Lower lobe of right lung (tissue), 2 donors: ENCODE measurements around the gene HDLBP. TPM values are rescaled to one million over a fixed set of nuclear protein-coding genes. Genes with fewer than 3 reads are reported as not detected.

Source experiments
- ATAC-seq, 2 donors: fragments of 200-7000 bp; cut with Tn5 transposase; one replicate each; pipeline ENCODE4 v1.9.1; 2020 to 2022; ENCODE audit warnings: mild to moderate bottlenecking in 2 of 2, moderate library complexity in 2 of 2
- DNase-seq: peaks from one replicate; pipeline ENCODE4 v3.0.0-alpha.2; 2020
- H3K27ac ChIP-seq: fragments of 200-600 bp; one replicate; pipeline ENCODE4 v1.8.0; 2022
- H3K27me3 ChIP-seq: fragments of 200-600 bp; one replicate; pipeline ENCODE4 v1.8.0; 2022; ENCODE audit warnings: low read depth
- H3K36me3 ChIP-seq: fragments of 200-600 bp; one replicate; pipeline ENCODE4 v1.8.0; 2022; ENCODE audit warnings: mild to moderate bottlenecking
- H3K4me1 ChIP-seq: fragments of 200-600 bp; one replicate; pipeline ENCODE4 v1.8.0; 2022
- H3K4me3 ChIP-seq: fragments of 200-600 bp; one replicate; pipeline ENCODE4 v1.8.0; 2022; ENCODE audit warnings: mild to moderate bottlenecking
- H3K9me3 ChIP-seq: fragments of 200-600 bp; one replicate; pipeline ENCODE4 v1.8.0; 2022
- CTCF ChIP-seq: fragments of 200-600 bp; IDR thresholded peaks from one replicate; pipeline ENCODE4 v1.8.0; 2022; ENCODE audit warnings: antibody characterized with exemption, mild to moderate bottlenecking
- intact Hi-C: fragments of 100-400 bp; cut with DNase I; formaldehyde crosslinking; loops from one replicate; pipeline ENCODE4 v1.11.0; 2022
- total RNA-seq: library from RNA; stranded (reverse); fragmentation: NEBNext Ultra II Directional; extraction: Animal tissue kit (Norgen Biotek cat#: 25700); gene quantifications from one replicate; pipeline ENCODE4 v1.2.1, GENCODE V29; 2021
- donor health status: DM: no; HTN: yes; CAD: no; lungs with severe emphysema.

HDLBP gene
- total RNA-seq, 1 donor from 2014 or later: 387 TPM

GRCh38 chr2:241358470-241358869 lies 43.0 kb upstream of the HDLBP start:
- Histone ChIP-seq H3K4me3 (peak overlapping the region; percentile 72), H3K4me1 (peaks cover 52% of the 10 kb centered on the region), H3K27ac (no peak overlapping the region), H3K27me3 (no peaks in the 10 kb centered on the region), H3K9me3 (no peaks in the 10 kb centered on the region), H3K36me3 (peaks cover 12% of the 10 kb centered on the region)
- intact Hi-C loops: no loop called here
- no peak for TF ChIP-seq CTCF
- no peak for ATAC-seq
- no peak for DNase-seq

- Histone ChIP-seq H3K4me1 (peaks cover 43% of the 10 kb centered on the region), H3K4me3 (peak overlapping the region; percentile 72), H3K9me3 (no peaks in the 10 kb centered on the region), H3K27me3 (no peaks in the 10 kb centered on the region), H3K36me3 (peaks cover 21% of the 10 kb centered on the region), H3K27ac (no peak overlapping the region)
- DNase-seq (no peak), ATAC-seq (no peak)
- intact Hi-C loops: no loop called here
- TF ChIP-seq CTCF: no peak
Measured at GRCh38 chr2:241357531-241357930, 42.1 kb upstream of the HDLBP start.

- no peak for DNase-seq
- H3K4me1 ChIP-seq: peaks cover 42% of the 10 kb centered on the region
Measured at GRCh38 chr2:241356871-241357260, 41.4 kb upstream of the HDLBP start.

GRCh38 chr2:241355983-241356870 lies 40.8 kb upstream of the HDLBP start, which contains the start of gene FARP2:
TSS of gene FARP2 (plus strand) at chr2:241356285. CDS start at chr2:241373108, 16,823 bp downstream.
- Histone ChIP-seq H3K27ac (peak within 1 kb of the TSS; percentile 89), H3K36me3 (peaks cover 34% of the 10 kb centered on the region), H3K4me1 (peaks cover 45% of the 10 kb centered on the region), H3K27me3 (no peaks in the 10 kb centered on the region), H3K9me3 (no peaks in the 10 kb centered on the region), H3K4me3 (peak within 1 kb of the TSS; percentile 72)
- DNase-seq (peak; percentile 100), ATAC-seq (peak; percentile 91 to 95)
- no peak for TF ChIP-seq CTCF
- intact Hi-C loops: no loop called here

More at GRCh38 chr2:241356871-241357260, 41.4 kb upstream of the HDLBP start:
- peak overlapping the region; percentile 72 for H3K4me3 ChIP-seq
- H3K27ac ChIP-seq: peak overlapping the region; percentile 89
- ATAC-seq: no peak
- TF ChIP-seq CTCF: no peak
- no peaks in the 10 kb centered on the region for H3K9me3 ChIP-seq
- H3K36me3 ChIP-seq: peaks cover 28% of the 10 kb centered on the region
- intact Hi-C loops: no loop called here
- no peaks in the 10 kb centered on the region for H3K27me3 ChIP-seq

- ATAC-seq (peak; percentile 68 to 71), DNase-seq (peak; percentile 96)
- no peaks in the 10 kb centered on the region for H3K9me3 ChIP-seq
- TF ChIP-seq CTCF: no peak
- H3K27me3 ChIP-seq: no peaks in the 10 kb centered on the region
- peak overlapping the region; percentile 45 for H3K4me3 ChIP-seq
- H3K36me3 ChIP-seq: peaks cover 47% of the 10 kb centered on the region
- intact Hi-C loops: no loop called here
- peaks cover 50% of the 10 kb centered on the region for H3K4me1 ChIP-seq
- H3K27ac ChIP-seq: peak overlapping the region; percentile 75
Measured at GRCh38 chr2:241354668-241355658, 39.5 kb upstream of the HDLBP start.
